HG02678 (cell line): ENCODE measurements around the gene PARVG.

Experiments
- ATAC-seq: cut with Tn5 transposase; IDR thresholded peaks from one replicate; pipeline ENCODE4 v1.9.1; 2021; ENCODE audit warnings: mild to moderate bottlenecking, moderate library complexity; ENCODE audit not compliant: unreplicated experiment

PARVG gene

GRCh38 chr22:44179196-44179988, 1.3 kb upstream of the PARVG start:
- ATAC-seq, result no peak

- no peak for ATAC-seq
Measured at GRCh38 chr22:44179989-44180705, 578 bp upstream of the PARVG start.

GRCh38 chr22:44181033-44181911, 547 bp downstream of the PARVG start:
- peak; percentile 40 for ATAC-seq

- ATAC-seq, result no peak
Measured at GRCh38 chr22:44181912-44182587, 1.3 kb downstream of the PARVG start.

GRCh38 chr22:44182588-44183286, 2.0 kb downstream of the PARVG start:
- ATAC-seq, result no peak

GRCh38 chr22:44183287-44183588, 2.5 kb downstream of the PARVG start:
- ATAC-seq, result no peak

GRCh38 chr22:44184006-44184405, 3.3 kb downstream of the PARVG start:
- ATAC-seq, result no peak

- no peak for ATAC-seq
Measured at GRCh38 chr22:44185237-44186120, 4.8 kb downstream of the PARVG start.

GRCh38 chr22:44186121-44186510, 5.4 kb downstream of the PARVG start:
- no peak for ATAC-seq

GRCh38 chr22:44186737-44187136, 6.0 kb downstream of the PARVG start:
- no peak for ATAC-seq

GRCh38 chr22:44187652-44188230, 7.0 kb downstream of the PARVG start:
- no peak for ATAC-seq

- no peak for ATAC-seq
Measured at GRCh38 chr22:44188316-44188715, 7.6 kb downstream of the PARVG start.

- ATAC-seq, result no peak
Measured at GRCh38 chr22:44188986-44189630, 8.4 kb downstream of the PARVG start.

GRCh38 chr22:44190381-44190976, 9.8 kb downstream of the PARVG start:
- ATAC-seq, result no peak

GRCh38 chr22:44191036-44191454, 10.3 kb downstream of the PARVG start:
- no peak for ATAC-seq

GRCh38 chr22:44192098-44192815, 11.5 kb downstream of the PARVG start:
- no peak for ATAC-seq

GRCh38 chr22:44192816-44193534, 12.2 kb downstream of the PARVG start:
- ATAC-seq, result no peak
